ENCODE results near the gene AMPD2. TPM values are rescaled to one million over a fixed set of nuclear protein-coding genes. Genes with fewer than 3 reads are reported as not detected.
"Not testable (repeated sequence)": the region's sequence is repeated elsewhere in the genome, so short reads cannot be mapped to it uniquely, and the experiment has no call there.

The AMPD2 gene
- polyA plus RNA-seq, 3 donors = 51.2 to 63.8 (median 53.6) TPM

DNA sequence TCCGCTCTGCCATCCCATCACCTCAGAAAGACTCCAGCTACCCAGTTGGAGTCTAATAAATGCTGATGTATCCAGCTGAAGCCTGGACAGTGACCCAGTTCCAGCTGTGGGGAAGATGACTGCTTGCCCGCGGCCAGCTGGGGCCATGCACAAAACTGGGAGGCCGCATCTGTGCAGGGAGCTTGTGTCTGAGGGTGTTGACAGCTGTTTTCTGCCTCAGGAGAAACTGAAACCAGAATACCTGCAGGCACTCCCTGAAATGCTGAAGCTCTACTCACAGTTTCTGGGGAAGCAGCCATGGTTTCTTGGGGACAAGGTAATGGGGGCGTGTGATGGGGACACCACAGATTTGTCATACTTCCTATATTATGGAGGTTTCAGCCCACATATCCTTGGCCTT lies 51.4 kb downstream of the AMPD2 start:
- DNase-seq = no peak

DNA sequence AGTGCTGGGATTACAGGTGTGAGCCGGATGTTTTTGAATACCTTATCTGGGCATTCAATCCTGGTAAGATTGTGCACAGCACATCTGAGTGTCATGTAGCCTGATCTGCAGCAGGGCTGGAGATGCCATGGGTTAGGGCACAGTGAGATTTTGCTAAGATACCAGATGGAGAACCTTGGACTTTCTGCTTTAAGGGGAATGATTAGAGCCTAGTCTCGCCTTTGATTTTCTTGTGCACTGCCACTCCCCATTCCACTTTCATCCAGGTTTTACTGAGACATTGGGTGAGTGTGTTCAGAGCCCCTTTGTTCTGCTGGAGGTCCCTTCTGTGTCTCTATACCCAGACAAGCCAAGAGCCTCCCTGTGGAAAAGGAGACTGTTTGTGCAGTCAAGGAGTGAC lies 54.2 kb downstream of the AMPD2 start:
- DNase-seq = not testable (repeated sequence)

DNA sequence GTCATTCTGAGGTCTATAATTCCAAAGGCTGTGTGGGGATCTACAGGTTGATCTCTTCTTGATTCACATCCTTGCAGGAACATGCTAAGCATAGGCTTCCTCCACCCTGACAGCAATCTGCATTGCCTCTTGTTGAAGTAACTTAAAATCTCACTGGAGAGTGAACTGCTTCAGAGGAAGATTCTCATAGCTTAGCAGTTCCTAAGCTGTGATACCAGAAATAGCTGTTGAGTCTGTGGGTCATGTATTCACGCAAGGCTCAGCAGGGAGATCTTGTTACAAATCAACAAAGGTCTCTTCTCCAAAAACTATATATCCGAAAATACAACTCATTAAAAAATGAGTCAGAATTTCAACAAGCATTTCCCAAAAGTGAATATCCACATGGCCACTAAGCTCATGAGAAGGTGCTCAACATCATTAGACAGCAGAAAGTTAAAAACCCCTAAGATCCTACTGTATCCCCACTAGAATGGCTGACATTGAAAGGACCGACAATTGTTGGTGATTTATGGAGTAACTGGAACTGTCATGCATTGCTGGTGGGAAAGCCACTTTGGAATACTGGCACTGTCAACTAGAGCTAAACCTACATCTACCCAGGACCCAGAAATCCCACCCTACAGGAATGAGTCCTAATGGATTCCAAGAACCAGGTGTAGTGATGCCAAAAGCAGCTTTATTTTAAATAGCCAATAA lies 57.2 kb downstream of the AMPD2 start:
- DNase-seq = not testable (repeated sequence)

DNA sequence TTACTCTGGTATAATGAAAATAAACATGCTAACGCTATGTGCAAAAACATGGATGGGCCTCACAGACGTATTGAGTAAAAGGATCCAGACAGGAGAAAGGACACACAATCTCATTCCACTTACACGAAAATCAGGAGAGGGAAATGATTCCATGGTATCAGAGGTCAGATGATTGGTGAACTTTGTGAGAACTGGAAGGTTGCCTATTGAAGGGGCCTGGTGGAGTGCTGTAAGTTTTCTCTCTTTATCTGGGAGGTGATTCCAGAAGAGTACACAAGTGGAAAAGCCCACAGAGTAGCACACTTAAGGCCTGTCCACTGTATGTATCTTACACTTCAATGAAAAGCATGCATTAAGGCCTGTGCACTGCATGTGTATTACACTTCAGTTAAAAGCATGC lies 57.8 kb downstream of the AMPD2 start:
- DNase-seq = no peak

DNA sequence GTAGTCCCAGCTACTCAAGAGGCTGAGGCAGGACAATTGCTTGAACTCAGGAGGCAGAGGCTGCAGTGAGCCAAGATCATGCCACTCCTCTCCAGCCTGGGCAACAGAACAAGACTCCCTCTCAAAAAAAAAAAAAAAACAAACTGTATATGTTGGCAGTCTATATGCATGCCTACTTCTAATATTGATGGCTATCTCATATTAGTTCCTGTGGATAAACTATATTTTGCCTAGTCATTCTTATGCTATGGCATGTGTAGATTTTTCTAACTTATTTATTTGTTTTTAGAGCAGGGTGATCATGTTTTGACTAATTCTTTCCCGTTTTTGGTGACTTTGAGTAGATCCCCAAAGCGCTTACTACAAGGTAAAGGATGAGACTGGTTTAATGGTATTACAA lies 59.0 kb downstream of the AMPD2 start:
- not testable (repeated sequence) for DNase-seq

Other genes with a start within 250 kb of the AMPD2 start
- gene SORT1, start 221.9 kb upstream of the AMPD2 start, polyA plus RNA-seq (ENCODE audit: insufficient read length in 3 of 3) = 10 to 100 TPM; 50.1 to 58.5 (median 56.4) TPM
- 100 to 1,000 TPM; 108 to 127 (median 112) TPM for gene PSMA5, start 193.4 kb upstream of the AMPD2 start, polyA plus RNA-seq (ENCODE audit: insufficient read length in 3 of 3)
- gene SYPL2, start 153.3 kb upstream of the AMPD2 start, polyA plus RNA-seq (ENCODE audit: insufficient read length in 3 of 3) = 10 to 100 TPM in 1 of 3 donors, 1 to 10 TPM in 2; 8.3 to 13.1 (median 9.4) TPM
- gene ATXN7L2, start 135.9 kb upstream of the AMPD2 start, polyA plus RNA-seq (ENCODE audit: insufficient read length in 3 of 3) = 10 to 100 TPM; 11.4 to 13.1 (median 12.0) TPM
- gene CYB561D1, start 125.7 kb upstream of the AMPD2 start, polyA plus RNA-seq (ENCODE audit: insufficient read length in 3 of 3) = 10 to 100 TPM in 2 of 3 donors, 1 to 10 TPM in 1; 9.7 to 14.0 (median 10.6) TPM
- gene AMIGO1, start 110.1 kb upstream of the AMPD2 start, polyA plus RNA-seq (ENCODE audit: insufficient read length in 3 of 3) = 1 to 10 TPM; 6.6 to 8.1 (median 7.5) TPM
- gene GPR61, start 80.0 kb upstream of the AMPD2 start, polyA plus RNA-seq (ENCODE audit: insufficient read length in 3 of 3) = 1 to 10 TPM in 1 of 3 donors, under 1 TPM in 2; 0.18 to 1.4 (median 0.75) TPM
- 10 to 100 TPM; 10.9 to 11.7 (median 11.4) TPM for gene GNAI3, start 71.2 kb upstream of the AMPD2 start, polyA plus RNA-seq (ENCODE audit: insufficient read length in 3 of 3)
- under 1 TPM in 1 of 3 donors, not detected in 2; 0.20 TPM for gene GNAT2, start 221 bp upstream of the AMPD2 start, polyA plus RNA-seq (ENCODE audit: insufficient read length in 3 of 3)
- 10 to 100 TPM; 57.9 to 60.4 (median 59.3) TPM for gene GSTM4, start 36.3 kb downstream of the AMPD2 start, polyA plus RNA-seq (ENCODE audit: insufficient read length in 3 of 3)
- 100 to 1,000 TPM; 195 to 277 (median 231) TPM for gene GSTM2, start 48.2 kb downstream of the AMPD2 start, polyA plus RNA-seq (ENCODE audit: insufficient read length in 3 of 3)
- 100 to 1,000 TPM in 2 of 3 donors, 1 to 10 TPM in 1; 2.3 to 121 (median 105) TPM for gene GSTM1, start 68.0 kb downstream of the AMPD2 start, polyA plus RNA-seq (ENCODE audit: insufficient read length in 3 of 3)
- 10 to 100 TPM; 36.5 to 72.6 (median 71.1) TPM for gene GSTM5, start 92.4 kb downstream of the AMPD2 start, polyA plus RNA-seq (ENCODE audit: insufficient read length in 3 of 3)
- gene GSTM3, start 121.2 kb downstream of the AMPD2 start, polyA plus RNA-seq (ENCODE audit: insufficient read length in 3 of 3) = 100 to 1,000 TPM; 160 to 233 (median 205) TPM
- 1 to 10 TPM in 2 of 3 donors, under 1 TPM in 1; 0.38 to 1.6 (median 1.4) TPM for gene EPS8L3, start 144.1 kb downstream of the AMPD2 start, polyA plus RNA-seq (ENCODE audit: insufficient read length in 3 of 3)

Measured in renal pelvis (tissue), 4 donors.